Measurements from ENCODE around the gene OR2B6.

OR2B6 gene

DNA sequence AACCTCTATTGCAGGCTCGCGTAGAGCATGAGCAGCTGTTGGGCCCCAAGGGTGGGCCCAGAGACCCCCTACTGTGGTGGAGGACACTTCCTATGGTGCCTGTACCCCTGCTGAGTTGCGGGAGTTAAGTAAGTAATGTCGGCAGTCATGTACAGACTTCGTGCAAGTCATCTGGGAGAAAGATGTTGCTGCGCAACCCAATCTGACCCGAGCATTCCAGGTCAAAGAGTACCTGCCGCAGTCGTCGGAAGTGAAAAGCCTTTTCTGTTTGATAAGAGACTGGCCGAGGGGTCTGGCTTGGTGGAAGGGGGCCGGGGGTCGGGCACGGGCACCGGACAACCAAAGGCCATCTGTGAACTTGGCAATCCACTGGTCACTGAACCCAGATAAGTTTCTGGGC is 44.3 kb downstream of the OR2B6 start:
- DNase-seq = no peak

DNA sequence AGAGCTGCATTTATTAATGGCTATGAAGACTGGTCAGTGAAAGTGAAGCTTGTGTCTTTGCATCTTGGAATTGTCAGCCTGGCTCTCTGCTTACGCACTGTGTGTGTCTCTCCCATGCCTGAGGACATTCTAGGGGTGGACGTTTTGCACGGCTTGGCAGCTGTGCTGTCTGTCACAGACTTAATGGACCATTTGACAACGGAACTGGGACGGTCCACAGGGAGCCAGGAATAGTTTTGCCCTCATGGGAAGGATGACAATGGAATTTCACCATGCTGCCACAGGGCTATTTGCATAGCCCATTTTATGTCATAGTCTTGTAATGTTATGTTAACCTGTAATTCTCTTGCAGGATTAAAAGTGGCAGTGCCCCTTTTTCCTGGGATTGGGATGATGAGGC is 44.7 kb downstream of the OR2B6 start:
- no peak for DNase-seq

- DNase-seq = no peak
Observed at GRCh38 chr6:28002161-28002560, 45.1 kb downstream of the OR2B6 start.

GRCh38 chr6:28003059-28003458 is 46.0 kb downstream of the OR2B6 start:
- no peak for DNase-seq

GRCh38 chr6:28003661-28004060 is 46.6 kb downstream of the OR2B6 start:
- no peak for DNase-seq

GRCh38 chr6:28004350-28005151 is 47.5 kb downstream of the OR2B6 start:
- no peak for DNase-seq

- no peak for DNase-seq
Observed at GRCh38 chr6:28005152-28005890, 48.3 kb downstream of the OR2B6 start.

DNA sequence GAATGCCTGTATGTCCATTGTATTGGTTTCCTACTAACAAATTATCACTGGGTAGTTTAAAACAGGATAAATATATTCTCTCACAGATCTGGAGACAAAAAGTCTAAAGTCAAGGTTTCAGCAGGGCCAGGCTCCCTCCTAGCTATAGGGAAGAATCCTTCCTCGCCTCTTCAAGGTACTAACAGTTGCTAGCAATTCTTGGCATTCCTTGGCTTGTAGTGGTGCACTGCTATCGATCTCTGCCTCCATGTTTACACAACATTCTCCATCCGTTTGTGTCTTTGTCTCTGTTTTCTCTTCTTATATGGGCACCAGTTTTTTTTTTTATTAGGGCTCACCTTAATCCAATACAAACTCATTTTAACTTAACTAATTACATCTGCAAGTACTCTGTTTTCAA is 48.9 kb downstream of the OR2B6 start:
- DNase-seq = no peak

All from inflammatory macrophage treated with lipopolysaccharide for 1 hour (primary cell).